ENCODE results near the gene GAPT. TPM values are rescaled to one million over a fixed set of nuclear protein-coding genes. Genes with fewer than 3 reads are reported as not detected.

GAPT gene
- total and polyA plus RNA-seq, 8 donors = 0.16 to 3.2 (median 0.78) TPM; not detected in 2

GRCh38 chr5:58544926-58545325, 53.7 kb downstream of the GAPT start:
- TF ChIP-seq, protein P1, sequence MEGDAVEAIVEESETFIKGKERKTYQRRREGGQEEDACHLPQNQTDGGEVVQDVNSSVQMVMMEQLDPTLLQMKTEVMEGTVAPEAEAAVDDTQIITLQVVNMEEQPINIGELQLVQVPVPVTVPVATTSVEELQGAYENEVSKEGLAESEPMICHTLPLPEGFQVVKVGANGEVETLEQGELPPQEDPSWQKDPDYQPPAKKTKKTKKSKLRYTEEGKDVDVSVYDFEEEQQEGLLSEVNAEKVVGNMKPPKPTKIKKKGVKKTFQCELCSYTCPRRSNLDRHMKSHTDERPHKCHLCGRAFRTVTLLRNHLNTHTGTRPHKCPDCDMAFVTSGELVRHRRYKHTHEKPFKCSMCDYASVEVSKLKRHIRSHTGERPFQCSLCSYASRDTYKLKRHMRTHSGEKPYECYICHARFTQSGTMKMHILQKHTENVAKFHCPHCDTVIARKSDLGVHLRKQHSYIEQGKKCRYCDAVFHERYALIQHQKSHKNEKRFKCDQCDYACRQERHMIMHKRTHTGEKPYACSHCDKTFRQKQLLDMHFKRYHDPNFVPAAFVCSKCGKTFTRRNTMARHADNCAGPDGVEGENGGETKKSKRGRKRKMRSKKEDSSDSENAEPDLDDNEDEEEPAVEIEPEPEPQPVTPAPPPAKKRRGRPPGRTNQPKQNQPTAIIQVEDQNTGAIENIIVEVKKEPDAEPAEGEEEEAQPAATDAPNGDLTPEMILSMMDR (IDR thresholded peaks at IDR 0.05) = no peak
- H3K9me3 ChIP-seq = no peaks in the 10 kb centered on the region
- DNase-seq (no peak), FAIRE-seq (no peak), ATAC-seq (no peak)
- H3K4me1 ChIP-seq = no peaks in the 10 kb centered on the region
- H3K27me3 ChIP-seq = no peaks in the 10 kb centered on the region
- 60 to 74% methylated on average over 2 of the region's 2 CpGs for WGBS, 2 donors
- H3K36me3 ChIP-seq = no peaks in the 10 kb centered on the region
- no peak overlapping the region for H3K4me3 ChIP-seq
- H3K27ac ChIP-seq = no peak overlapping the region
- intact Hi-C loops (cut with DNase I) = no loop called here

GRCh38 chr5:58545912-58546311, 54.7 kb downstream of the GAPT start:
- Histone ChIP-seq H3K4me1 (no peaks in the 10 kb centered on the region), H3K27ac (no peak overlapping the region), H3K27me3 (no peaks in the 10 kb centered on the region), H3K9me3 (no peaks in the 10 kb centered on the region), H3K36me3 (no peaks in the 10 kb centered on the region), H3K4me3 (no peak overlapping the region)
- FAIRE-seq = no peak
- TF ChIP-seq, protein P1 (IDR thresholded peaks at IDR 0.05) = no peak
- DNase-seq = no peak
- ATAC-seq = peak in 1 of 4 donors; percentile 18
- intact Hi-C loops (cut with DNase I) = no loop called here

Small RNA genes lying within 50 kb of the gene (microRNA-seq; reads per million reads assigned to microRNA genes)
- gene MIR548AE2 = 0 reads per million in 2 donors

Other genes starting within 250 kb of the GAPT start
- gene PLK2, start 31.3 kb upstream of the GAPT start, total RNA-seq = 10 to 100 TPM; 16.2 to 40.3 (median 25.6) TPM
- 10 to 100 TPM; 16.3 to 47.8 TPM for gene PLK2, start 31.3 kb upstream of the GAPT start, polyA plus RNA-seq
- gene RAB3C, start 91.6 kb downstream of the GAPT start, total RNA-seq = 1 to 10 TPM; 1.7 to 9.0 (median 6.2) TPM
- 1 to 10 TPM; 3.0 to 5.4 TPM for gene RAB3C, start 91.6 kb downstream of the GAPT start, polyA plus RNA-seq

Data from pancreas (tissue), 10 donors.